Gastroesophageal sphincter (tissue), 4 donors: Measurements from ENCODE around the gene ATM. TPM values are rescaled to one million over a fixed set of nuclear protein-coding genes. Genes with fewer than 3 reads are reported as not detected.

Experiments
- ATAC-seq: fragments of 150-250 bp; one replicate; pipeline ENCODE4 v1.9.1; 2016; ENCODE audit warnings: mild to moderate bottlenecking, moderate library complexity
- H3K27ac ChIP-seq, 4 donors: fragments of 200-600 bp; sonication (generic) in 3 of 4; 1 replicate in 3 of 4; 2 replicates in 1 of 4; pipeline ENCODE4 v1.5.1; 2016 to 2019
- H3K27me3 ChIP-seq: fragments of 200-600 bp; sonication (generic); one replicate; pipeline ENCODE4 v1.5.1; 2019
- H3K36me3 ChIP-seq, 2 donors: fragments of 200-600 bp; sonication (generic); one replicate each; pipeline ENCODE4 v1.5.1; 2019; ENCODE audit warnings: control low read depth in 1 of 2
- H3K4me1 ChIP-seq, 3 donors: fragments of 200-600 bp; sonication (generic); 1 replicate in 2 of 3; 2 replicates in 1 of 3; pipeline ENCODE4 v1.5.1; 2016 to 2019; ENCODE audit warnings: control low read depth in 2 of 3
- H3K4me3 ChIP-seq, 2 donors: fragments of 200-600 bp; sonication (generic); one replicate each; pipeline ENCODE4 v1.5.1; 2019; ENCODE audit warnings: mild to moderate bottlenecking in 1 of 2, moderate library complexity in 1 of 2
- H3K9me3 ChIP-seq, 3 donors: fragments of 200-600 bp; sonication (generic); one replicate each; pipeline ENCODE4 v1.5.1; 2017 to 2019; ENCODE audit warnings: control low read depth in 2 of 3
- CTCF ChIP-seq, 4 experiments: fragments of 200-600 bp in 2 of 4; fragments of 450-650 bp in 2 of 4; sonication (generic) in 1 of 4; IDR thresholded peaks; one replicate each; pipeline ENCODE4 v1.5.1; 2017 to 2019; ENCODE audit warnings: antibody characterized with exemption in 4 of 4, mild to moderate bottlenecking in 2 of 4, moderate library complexity in 2 of 4
- EP300 ChIP-seq: sonication (generic); formaldehyde crosslinking; IDR thresholded peaks from one replicate; pipeline ENCODE4 v1.6.1; 2017; ENCODE audit warnings: antibody characterized with exemption, mild to moderate bottlenecking
- POLR2A ChIP-seq, 2 donors: fragments of 450-650 bp; IDR thresholded peaks; one replicate each; pipeline ENCODE4 v1.6.1; 2017; ENCODE audit warnings: antibody characterized with exemption in 2 of 2, mild to moderate bottlenecking in 2 of 2, moderate library complexity in 1 of 2
- POLR2AphosphoS5 ChIP-seq: sonication (generic); formaldehyde crosslinking; IDR thresholded peaks from one replicate; pipeline ENCODE4 v1.6.1; 2017; ENCODE audit warnings: antibody characterized with exemption
- WGBS, 2 donors: methylation state at CpG; one replicate each; pipeline ENCODE4 v1.1.5; 2018; ENCODE audit warnings: low coverage in 1 of 2; 5-methylcytosine and 5-hydroxymethylcytosine counted together
- total RNA-seq, 4 donors: library from RNA; depleted of rRNA; stranded (reverse); fragments of >200 nt; gene quantifications; one replicate each; pipeline ENCODE4 v1.1.0, GENCODE V29; 2016

ATM gene
- total RNA-seq, 4 donors from 2014 or later: 36.3 to 88.6 (median 50.2) TPM

- no peaks in the 10 kb centered on the region for H3K9me3 ChIP-seq
- WGBS, 2 donors: 94 to 95% methylated on average over 4 of the region's 4 CpGs
- no peaks in the 10 kb centered on the region for H3K4me1 ChIP-seq
- H3K36me3 ChIP-seq: peaks cover 0 to 59% of the 10 kb centered on the region in 2 donors
- H3K4me3 ChIP-seq: no peak overlapping the region
- ATAC-seq: no peak
- H3K27ac ChIP-seq: no peak overlapping the region
- H3K27me3 ChIP-seq: no peaks in the 10 kb centered on the region
- TF ChIP-seq POLR2A (IDR thresholded peaks at IDR 0.05) (no peak), CTCF (IDR thresholded peaks at IDR 0.05) (no peak), POLR2AphosphoS5 (no peak)
Measured at GRCh38 chr11:108204929-108205499, 17.9 kb upstream of the ATM start.

- Histone ChIP-seq H3K27me3 (no peaks in the 10 kb centered on the region), H3K36me3 (peaks cover 0 to 71% of the 10 kb centered on the region in 2 donors), H3K4me1 (no peaks in the 10 kb centered on the region), H3K9me3 (no peaks in the 10 kb centered on the region), H3K4me3 (no peak overlapping the region), H3K27ac (no peak overlapping the region)
- TF ChIP-seq POLR2A (IDR thresholded peaks at IDR 0.05): no peak
- TF ChIP-seq CTCF (IDR thresholded peaks at IDR 0.05): no peak
- TF ChIP-seq POLR2AphosphoS5: no peak
- TF ChIP-seq EP300: no peak
- ATAC-seq: no peak
- WGBS, 2 donors: 95 to 100% methylated on average over 2 of the region's 6 CpGs
Measured at GRCh38 chr11:108206171-108206570, 16.7 kb upstream of the ATM start.

- Histone ChIP-seq H3K9me3 (no peaks in the 10 kb centered on the region), H3K27ac (no peak overlapping the region), H3K4me1 (no peaks in the 10 kb centered on the region), H3K36me3 (peaks cover 0 to 76% of the 10 kb centered on the region in 2 donors), H3K27me3 (no peaks in the 10 kb centered on the region), H3K4me3 (no peak overlapping the region)
- ATAC-seq: no peak
- TF ChIP-seq POLR2A (IDR thresholded peaks at IDR 0.05) (no peak), CTCF (IDR thresholded peaks at IDR 0.05) (no peak), POLR2AphosphoS5 (no peak), EP300 (no peak)
- 69% methylated on average over 3 of the region's 8 CpGs; no CpG with 5 or more reads in 1 of the 2 donors for WGBS, 2 donors
Measured at GRCh38 chr11:108206969-108207682, 15.7 kb upstream of the ATM start.

- 100% methylated on average over 1 of the region's 6 CpGs; no CpG with 5 or more reads in 1 of the 2 donors for WGBS, 2 donors
- Histone ChIP-seq H3K27ac (no peak overlapping the region), H3K4me3 (no peak overlapping the region), H3K9me3 (no peaks in the 10 kb centered on the region), H3K4me1 (no peaks in the 10 kb centered on the region), H3K27me3 (no peaks in the 10 kb centered on the region), H3K36me3 (peaks cover 0 to 81% of the 10 kb centered on the region in 2 donors)
- TF ChIP-seq CTCF (IDR thresholded peaks at IDR 0.05): no peak
- TF ChIP-seq POLR2A (IDR thresholded peaks at IDR 0.05): no peak
- TF ChIP-seq EP300: no peak
- TF ChIP-seq POLR2AphosphoS5: no peak
- ATAC-seq: no peak
Measured at GRCh38 chr11:108207683-108208060, 15.2 kb upstream of the ATM start.

- H3K36me3 ChIP-seq: peaks cover 0 to 79% of the 10 kb centered on the region in 2 donors
- no peaks in the 10 kb centered on the region for H3K4me1 ChIP-seq
- no peaks in the 10 kb centered on the region for H3K27me3 ChIP-seq
- ATAC-seq: no peak
- WGBS, 2 donors: 83 to 91% methylated on average over 1 of the region's 1 CpG
- H3K4me3 ChIP-seq: no peak overlapping the region
- H3K27ac ChIP-seq: no peak overlapping the region
- no peak for TF ChIP-seq POLR2AphosphoS5
- no peak for TF ChIP-seq CTCF (IDR thresholded peaks at IDR 0.05)
- TF ChIP-seq EP300: no peak
- TF ChIP-seq POLR2A (IDR thresholded peaks at IDR 0.05): no peak
- H3K9me3 ChIP-seq: no peaks in the 10 kb centered on the region
Measured at GRCh38 chr11:108210441-108210840, 12.4 kb upstream of the ATM start.
